ENCODE data around the gene HIVEP1.

Gene HIVEP1

GRCh38 chr6:12169377-12169776 is 157.3 kb downstream of the HIVEP1 start:
- H3K4me3 ChIP-seq (ENCODE audit: low read depth, low read length) = no peak overlapping the region
- TF ChIP-seq, protein P1, sequence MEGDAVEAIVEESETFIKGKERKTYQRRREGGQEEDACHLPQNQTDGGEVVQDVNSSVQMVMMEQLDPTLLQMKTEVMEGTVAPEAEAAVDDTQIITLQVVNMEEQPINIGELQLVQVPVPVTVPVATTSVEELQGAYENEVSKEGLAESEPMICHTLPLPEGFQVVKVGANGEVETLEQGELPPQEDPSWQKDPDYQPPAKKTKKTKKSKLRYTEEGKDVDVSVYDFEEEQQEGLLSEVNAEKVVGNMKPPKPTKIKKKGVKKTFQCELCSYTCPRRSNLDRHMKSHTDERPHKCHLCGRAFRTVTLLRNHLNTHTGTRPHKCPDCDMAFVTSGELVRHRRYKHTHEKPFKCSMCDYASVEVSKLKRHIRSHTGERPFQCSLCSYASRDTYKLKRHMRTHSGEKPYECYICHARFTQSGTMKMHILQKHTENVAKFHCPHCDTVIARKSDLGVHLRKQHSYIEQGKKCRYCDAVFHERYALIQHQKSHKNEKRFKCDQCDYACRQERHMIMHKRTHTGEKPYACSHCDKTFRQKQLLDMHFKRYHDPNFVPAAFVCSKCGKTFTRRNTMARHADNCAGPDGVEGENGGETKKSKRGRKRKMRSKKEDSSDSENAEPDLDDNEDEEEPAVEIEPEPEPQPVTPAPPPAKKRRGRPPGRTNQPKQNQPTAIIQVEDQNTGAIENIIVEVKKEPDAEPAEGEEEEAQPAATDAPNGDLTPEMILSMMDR (conservative IDR thresholded peaks at IDR 0.05; ENCODE audit: low read depth, low read length) = no peak
- DNase-seq (ENCODE audit: low read depth) = no peak

GRCh38 chr6:12170351-12171092 is 158.4 kb downstream of the HIVEP1 start:
- no peak overlapping the region for H3K4me3 ChIP-seq (ENCODE audit: low read depth, low read length)
- TF ChIP-seq, protein P1 (conservative IDR thresholded peaks at IDR 0.05; ENCODE audit: low read depth, low read length) = no peak
- DNase-seq (ENCODE audit: low read depth) = no peak

GRCh38 chr6:12171717-12172116 is 159.6 kb downstream of the HIVEP1 start:
- TF ChIP-seq, protein P1 (conservative IDR thresholded peaks at IDR 0.05; ENCODE audit: low read depth, low read length) = no peak
- H3K4me3 ChIP-seq (ENCODE audit: low read depth, low read length) = no peak overlapping the region
- no peak for DNase-seq (ENCODE audit: low read depth)

DNA sequence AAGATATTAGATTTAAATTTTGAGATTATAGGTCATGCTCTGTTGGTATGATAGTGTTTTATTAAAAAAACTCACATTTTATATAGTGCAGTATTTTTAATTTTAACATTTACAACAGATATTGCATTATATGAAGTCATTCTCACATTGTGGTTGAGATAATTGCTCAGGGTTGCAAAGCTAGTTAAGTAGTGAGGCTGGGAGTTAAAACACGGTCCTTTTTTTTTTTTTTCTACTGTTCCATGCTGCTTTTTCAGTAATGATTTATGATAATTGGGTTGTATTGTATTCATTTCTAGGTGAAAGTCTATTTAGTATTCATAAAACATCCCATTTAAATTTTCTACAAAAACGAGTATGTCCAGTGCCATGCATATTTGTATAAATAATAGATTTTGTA is 160.5 kb downstream of the HIVEP1 start:
- H3K4me3 ChIP-seq (ENCODE audit: low read depth, low read length) = no peak overlapping the region
- no peak for DNase-seq (ENCODE audit: low read depth)
- TF ChIP-seq, protein P1 (conservative IDR thresholded peaks at IDR 0.05; ENCODE audit: low read depth, low read length) = no peak

GRCh38 chr6:12173181-12173580 is 161.1 kb downstream of the HIVEP1 start:
- no peak overlapping the region for H3K4me3 ChIP-seq (ENCODE audit: low read depth, low read length)
- TF ChIP-seq, protein P1 (conservative IDR thresholded peaks at IDR 0.05; ENCODE audit: low read depth, low read length) = no peak
- no peak for DNase-seq (ENCODE audit: low read depth)

DNA sequence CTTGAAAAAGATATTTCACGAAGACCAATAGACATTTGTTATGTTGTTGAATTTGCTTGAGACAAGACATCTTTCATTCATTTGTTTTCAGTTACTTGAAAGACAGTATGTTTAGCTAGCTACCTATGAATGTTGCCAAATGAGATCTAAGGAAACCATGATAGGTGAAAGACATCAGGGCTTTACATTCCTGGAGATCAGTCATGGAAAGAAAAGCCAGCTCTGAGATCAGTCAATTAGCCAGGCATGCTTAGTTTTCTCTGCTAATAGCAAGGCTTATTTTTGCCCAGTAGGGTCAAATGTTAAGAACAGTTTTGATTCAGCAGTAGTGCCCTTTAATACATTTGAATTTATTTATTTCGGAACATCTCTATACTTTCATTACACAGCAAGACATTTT is 161.5 kb downstream of the HIVEP1 start:
- H3K4me3 ChIP-seq (ENCODE audit: low read depth, low read length) = no peak overlapping the region
- TF ChIP-seq, protein P1 (conservative IDR thresholded peaks at IDR 0.05; ENCODE audit: low read depth, low read length) = no peak
- no peak for DNase-seq (ENCODE audit: low read depth)

- H3K4me3 ChIP-seq (ENCODE audit: low read depth, low read length) = no peak overlapping the region
- DNase-seq (ENCODE audit: low read depth) = no peak
- TF ChIP-seq, protein P1 (conservative IDR thresholded peaks at IDR 0.05; ENCODE audit: low read depth, low read length) = no peak
Observed at GRCh38 chr6:12174878-12175277, 162.8 kb downstream of the HIVEP1 start.

Data from choroid plexus epithelial cell (primary cell).